B cell (primary cell): ENCODE data around the gene TKT. TPM values are rescaled to one million over a fixed set of nuclear protein-coding genes. Genes with fewer than 3 reads are reported as not detected.
A peak's percentile ranks its signal among the peaks of the same experiment; 100 is the strongest.

Experiments used
- ATAC-seq: fragments of 200-7000 bp; cut with Tn5 transposase; one replicate; pipeline ENCODE4 v1.10.0; 2021; ENCODE audit warnings: low read depth, mild to moderate bottlenecking, moderate number of reproducible peaks, moderate library complexity
- CTCF ChIA-PET: fragments of 350-600 bp; sonication (Branson Sonifier 250); formaldehyde crosslinking; loops from one replicate; lab custom pipeline; 2021; ENCODE audit warnings: antibody characterized with exemption, inconsistent platforms; lab: Charles Lee
- POLR2A ChIA-PET: fragments of 350-600 bp; sonication (Branson Sonifier 250); formaldehyde crosslinking; loops from one replicate; lab custom pipeline; 2021; ENCODE audit warnings: antibody characterized with exemption; lab: Charles Lee
- DNase-seq: peaks from one replicate; pipeline ENCODE4 v3.0.0; 2013
- H2AFZ ChIP-seq: 2 replicates; pipeline ENCODE4 v1.6.1; 2012; ENCODE audit warnings: mild to moderate bottlenecking, low read depth, low read length; ENCODE audit not compliant: insufficient read depth, poor library complexity, severe bottlenecking
- H3K27ac ChIP-seq, 2 donors: 1 replicate in 1 of 2; 2 replicates in 1 of 2; pipeline ENCODE4 v1.5.1; 2012 to 2013; ENCODE audit warnings: low read length in 2 of 2, mild to moderate bottlenecking in 2 of 2, moderate library complexity in 1 of 2
- H3K27me3 ChIP-seq, 4 experiments: fragments of 200-600 bp in 1 of 4; sonication (generic) in 1 of 4; replicated peaks in 1 of 4; 1 replicate in 2 of 4; 2 replicates in 2 of 4; pipeline versions ENCODE4 v1.6.1 to v1.7.0; 2013 to 2016; ENCODE audit warnings: low read length in 3 of 4, mild to moderate bottlenecking in 2 of 4, mixed read lengths in 1 of 4, moderate library complexity in 1 of 4; ENCODE audit not compliant: insufficient read depth in 4 of 4, control insufficient read depth in 3 of 4; ENCODE audit errors: control extremely low read depth in 1 of 4
- H3K36me3 ChIP-seq, 2 experiments: replicated peaks in 1 of 2; 1 replicate in 1 of 2; 2 replicates in 1 of 2; pipeline versions ENCODE4 v1.6.1 to v1.7.1; 2013; ENCODE audit warnings: low read length in 1 of 2; ENCODE audit not compliant: insufficient read depth in 2 of 2, control insufficient read depth in 1 of 2; ENCODE audit errors: control extremely low read depth in 1 of 2, extremely low read depth in 1 of 2
- H3K4me1 ChIP-seq, 2 donors: fragments of 200-600 bp in 1 of 2; sonication (generic) in 1 of 2; 1 replicate in 1 of 2; 2 replicates in 1 of 2; pipeline versions ENCODE4 v1.5.1 to v1.6.1; 2013 to 2017; ENCODE audit warnings: low read length in 2 of 2; ENCODE audit not compliant: control insufficient read depth in 2 of 2, insufficient read depth in 2 of 2
- H3K4me2 ChIP-seq: replicated peaks from 2 replicates; pipeline ENCODE3; 2012; ENCODE audit warnings: mild to moderate bottlenecking, low read depth, low read length; ENCODE audit not compliant: poor library complexity, severe bottlenecking
- H3K4me3 ChIP-seq, 5 experiments: fragments of 200-600 bp in 1 of 5; sonication (generic) in 1 of 5; 1 replicate in 3 of 5; 2 replicates in 2 of 5; pipeline versions ENCODE4 v1.5.1 to v1.7.0; 2011 to 2016; ENCODE audit warnings: low read length in 4 of 5, mild to moderate bottlenecking in 4 of 5, low read depth in 2 of 5, control low read depth in 1 of 5, moderate library complexity in 1 of 5; ENCODE audit not compliant: insufficient read depth in 1 of 5; ENCODE audit errors: control extremely low read depth in 1 of 5, extremely low read depth in 1 of 5
- H3K79me2 ChIP-seq: fragments of 200-600 bp; sonication (generic); one replicate; pipeline ENCODE4 v1.6.0; 2016; ENCODE audit warnings: low read length; ENCODE audit not compliant: control insufficient read depth, insufficient read depth
- H3K9ac ChIP-seq: fragments of 200-600 bp; sonication (generic); 2 replicates; pipeline ENCODE4 v1.6.1; 2017; ENCODE audit warnings: mild to moderate bottlenecking, low read length, moderate library complexity
- H3K9me3 ChIP-seq, 3 donors: one replicate each; pipeline versions ENCODE4 v1.6.1 to v1.7.1; 2013; ENCODE audit warnings: low read length in 2 of 3; ENCODE audit not compliant: control insufficient read depth in 2 of 3, insufficient read depth in 1 of 3; ENCODE audit errors: control extremely low read depth in 1 of 3
- H4K20me1 ChIP-seq: 2 replicates; pipeline ENCODE4 v1.6.0; 2012; ENCODE audit warnings: mild to moderate bottlenecking, low read length; ENCODE audit not compliant: insufficient read depth, control insufficient read depth, poor library complexity, severe bottlenecking
- H3K27ac Mint-ChIP-seq: one replicate; pipeline ENCODE4 v1.8.0; 2021; ENCODE audit warnings: mixed read lengths
- H3K27me3 Mint-ChIP-seq: one replicate; pipeline ENCODE4 v1.8.0; 2021; ENCODE audit warnings: mixed read lengths
- H3K4me1 Mint-ChIP-seq: one replicate; pipeline ENCODE4 v1.8.0; 2021; ENCODE audit warnings: mixed read lengths
- H3K4me3 Mint-ChIP-seq: one replicate; pipeline ENCODE4 v1.8.0; 2021; ENCODE audit warnings: mixed read lengths
- H3K9me3 Mint-ChIP-seq: one replicate; pipeline ENCODE4 v1.8.0; 2022; ENCODE audit warnings: mixed read lengths; ENCODE audit not compliant: insufficient read depth
- EZH2 ChIP-seq: IDR thresholded peaks from 2 replicates; pipeline ENCODE4 v1.6.1; 2012; ENCODE audit warnings: borderline replicate concordance, low read depth, mild to moderate bottlenecking, moderate library complexity, low read length; ENCODE audit not compliant: insufficient read depth, poor library complexity, severe bottlenecking
- WGBS: methylation state at CpG from one replicate; pipeline ENCODE4 v1.1.5; 2013; ENCODE audit warnings: missing lambda C conversion rate; ENCODE audit not compliant: insufficient coverage; 5-methylcytosine and 5-hydroxymethylcytosine counted together
- intact Hi-C: fragments of 100-400 bp; cut with micrococcal nuclease; formaldehyde crosslinking; loops from one replicate; pipeline ENCODE4 v1.10.0; 2022
- polyA plus RNA-seq: library from polyadenylated mRNA; depleted of rRNA; stranded (reverse); fragments of >200 nt; gene quantifications from 2 replicates; pipeline ENCODE4 v1.2.3, GENCODE V29; 2012
- total RNA-seq, 2 donors: library from RNA; stranded (reverse); fragments of 120-200 nt in 1 of 2; gene quantifications; 1 replicate in 1 of 2; 2 replicates in 1 of 2; pipeline versions ENCODE4 v1.2.3 to v1.2.4, GENCODE V29; 2013 to 2022
- TF ChIP-seq, protein P1 (sequence below): fragments of 200-600 bp; IDR thresholded peaks from one replicate; pipeline ENCODE4 v1.8.0; 2022; ENCODE audit warnings: antibody characterized with exemption, mild to moderate bottlenecking

TKT gene
- total and polyA plus RNA-seq, 2 donors (not counting 1 experiment from before 2014, with no cell fraction given): 69.5 to 81.0 TPM

DNA sequence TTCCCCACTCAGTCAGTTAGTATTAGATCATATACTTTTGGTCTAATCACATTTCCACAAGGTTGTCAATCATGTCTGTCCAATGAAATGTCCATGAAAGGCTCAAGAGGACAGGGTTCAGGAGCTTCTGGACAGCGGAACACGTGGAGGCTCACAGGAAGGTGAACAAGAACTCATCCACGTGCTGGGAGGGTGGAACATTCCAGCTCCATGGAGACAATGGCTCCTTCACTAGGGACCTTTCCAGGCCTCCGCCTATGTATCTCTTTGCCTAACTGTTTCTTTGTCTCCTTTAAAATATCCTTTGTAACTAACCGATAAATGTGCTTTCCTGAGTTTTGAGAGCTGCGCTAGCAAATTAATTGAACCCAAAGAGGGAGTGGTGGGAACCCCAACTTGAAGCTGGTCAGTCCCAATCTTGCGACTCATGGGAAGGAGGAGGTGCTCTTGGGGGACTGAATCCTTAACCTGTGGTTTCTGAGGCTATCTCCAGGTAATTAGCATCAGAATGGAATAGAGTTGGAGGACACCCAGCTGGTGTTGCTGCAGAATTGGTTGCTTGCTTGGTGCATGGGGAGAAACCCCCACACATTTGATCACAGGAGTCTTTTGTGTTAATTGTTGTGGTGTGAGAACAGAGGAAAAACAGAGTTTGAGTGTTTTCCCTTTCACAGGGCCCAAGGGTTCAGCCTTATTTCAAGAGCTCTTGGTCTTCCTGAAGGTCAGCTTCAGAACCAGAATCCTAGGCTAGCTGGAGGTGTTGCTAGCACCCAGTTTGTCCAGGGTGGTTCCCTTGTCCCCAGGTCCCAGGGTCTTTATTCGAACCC lies 3.0 kb upstream of the TKT start:
- TF ChIP-seq EZH2: no peak
- TF ChIP-seq, protein P1, sequence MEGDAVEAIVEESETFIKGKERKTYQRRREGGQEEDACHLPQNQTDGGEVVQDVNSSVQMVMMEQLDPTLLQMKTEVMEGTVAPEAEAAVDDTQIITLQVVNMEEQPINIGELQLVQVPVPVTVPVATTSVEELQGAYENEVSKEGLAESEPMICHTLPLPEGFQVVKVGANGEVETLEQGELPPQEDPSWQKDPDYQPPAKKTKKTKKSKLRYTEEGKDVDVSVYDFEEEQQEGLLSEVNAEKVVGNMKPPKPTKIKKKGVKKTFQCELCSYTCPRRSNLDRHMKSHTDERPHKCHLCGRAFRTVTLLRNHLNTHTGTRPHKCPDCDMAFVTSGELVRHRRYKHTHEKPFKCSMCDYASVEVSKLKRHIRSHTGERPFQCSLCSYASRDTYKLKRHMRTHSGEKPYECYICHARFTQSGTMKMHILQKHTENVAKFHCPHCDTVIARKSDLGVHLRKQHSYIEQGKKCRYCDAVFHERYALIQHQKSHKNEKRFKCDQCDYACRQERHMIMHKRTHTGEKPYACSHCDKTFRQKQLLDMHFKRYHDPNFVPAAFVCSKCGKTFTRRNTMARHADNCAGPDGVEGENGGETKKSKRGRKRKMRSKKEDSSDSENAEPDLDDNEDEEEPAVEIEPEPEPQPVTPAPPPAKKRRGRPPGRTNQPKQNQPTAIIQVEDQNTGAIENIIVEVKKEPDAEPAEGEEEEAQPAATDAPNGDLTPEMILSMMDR: no peak
- H3K27ac ChIP-seq: no peak overlapping the region
- H3K27me3 Mint-ChIP-seq: no peaks in the 10 kb centered on the region
- peaks cover 12% of the 10 kb centered on the region for H3K4me1 Mint-ChIP-seq
- peaks cover 12 to 14% of the 10 kb centered on the region in 2 donors for H3K4me1 ChIP-seq
- ChIA-PET POLR2A (interaction anchor here (1.1 kb wide), 1 partner anchor 127 kb away, joined by 3 read pairs; no protein-coding TSS in a partner anchor), CTCF (no interaction called here)
- 91% methylated on average over 7 of the region's 8 CpGs for WGBS
- intact Hi-C loops: loop anchor here (5.0 to 10.0 kb wide), 3 partner anchors 77 to 364 kb away; partner anchors contain the start of genes DCP1A and STIMATE
- H3K9me3 ChIP-seq: no peaks in the 10 kb centered on the region
- H3K27me3 ChIP-seq: no peaks in the 10 kb centered on the region
- H3K79me2 ChIP-seq: peaks cover 17% of the 10 kb centered on the region
- no peak overlapping the region for H3K4me3 Mint-ChIP-seq
- no peak overlapping the region for H3K9ac ChIP-seq
- no peak overlapping the region for H3K4me3 ChIP-seq
- peaks cover 9% of the 10 kb centered on the region for H4K20me1 ChIP-seq
- no peaks in the 10 kb centered on the region for H3K9me3 Mint-ChIP-seq
- no peak overlapping the region for H2AFZ ChIP-seq
- no peak for ATAC-seq
- no peak overlapping the region for H3K4me2 ChIP-seq
- no peaks in the 10 kb centered on the region for H3K36me3 ChIP-seq
- peak overlapping the region; percentile 62 for H3K27ac Mint-ChIP-seq
- no peak for DNase-seq

DNA sequence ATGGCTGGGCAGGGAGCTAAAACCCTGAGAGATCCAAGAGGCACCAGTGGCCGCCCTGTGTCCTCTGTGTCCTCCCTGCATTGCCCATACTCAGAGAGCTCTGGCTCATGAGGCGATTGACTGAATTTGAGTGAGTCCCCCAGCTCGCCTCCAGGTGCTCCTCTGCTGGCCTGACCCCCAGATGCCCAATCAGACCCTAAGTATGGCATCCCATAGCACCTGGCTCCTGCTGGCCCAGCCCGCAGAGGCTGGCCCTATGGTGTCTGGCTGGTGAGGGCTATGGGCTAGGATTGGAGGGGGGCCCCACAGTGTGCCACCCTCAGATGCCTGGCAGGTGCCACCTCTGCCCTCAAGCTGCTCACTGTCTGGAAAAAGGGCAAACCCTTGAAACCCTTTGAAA lies 1.6 kb upstream of the TKT start:
- Histone ChIP-seq H3K27ac (no peak overlapping the region), H3K79me2 (peaks cover 30% of the 10 kb centered on the region), H3K4me3 (no peak overlapping the region), H2AFZ (no peak overlapping the region), H3K9ac (no peak overlapping the region), H3K4me2 (no peak overlapping the region), H3K36me3 (no peaks in the 10 kb centered on the region), H3K4me1 (peaks cover 17 to 28% of the 10 kb centered on the region in 2 donors), H3K9me3 (no peaks in the 10 kb centered on the region), H4K20me1 (peaks cover 22% of the 10 kb centered on the region), H3K27me3 (no peaks in the 10 kb centered on the region)
- ATAC-seq: no peak
- WGBS: 98% methylated on average over 3 of the region's 4 CpGs
- Mint-ChIP-seq H3K9me3 (no peaks in the 10 kb centered on the region), H3K4me1 (peaks cover 22% of the 10 kb centered on the region), H3K4me3 (no peak overlapping the region), H3K27ac (no peak overlapping the region), H3K27me3 (no peaks in the 10 kb centered on the region)
- TF ChIP-seq, protein P1: no peak
- TF ChIP-seq EZH2: no peak
- POLR2A ChIA-PET: no interaction called here
- CTCF ChIA-PET: no interaction called here
- intact Hi-C loops: loop anchor here (2.0 to 10.0 kb wide), 4 partner anchors 75 to 363 kb away; partner anchors contain the start of genes DCP1A and STIMATE
- DNase-seq: no peak
